Liver (tissue), 9 donors: ENCODE results near the gene AFF2. TPM values are rescaled to one million over a fixed set of nuclear protein-coding genes. Genes with fewer than 3 reads are reported as not detected.

Source experiments
- DNase-seq: peaks from one replicate; pipeline ENCODE4 v3.0.0-alpha.2; 2017; ENCODE audit warnings: low spot score
- H3K27ac ChIP-seq, 2 donors: one replicate each; pipeline ENCODE4 v1.7.0; 2013; ENCODE audit warnings: inconsistent platforms in 2 of 2, low read length in 2 of 2, control low read depth in 1 of 2, low read depth in 1 of 2, mild to moderate bottlenecking in 1 of 2
- H3K27me3 ChIP-seq, 4 donors: one replicate each; pipeline versions ENCODE4 v1.6.1 to v1.7.0; 2013; ENCODE audit warnings: low read length in 3 of 4, inconsistent platforms in 1 of 4, mild to moderate bottlenecking in 1 of 4, moderate library complexity in 1 of 4; ENCODE audit not compliant: control insufficient read depth in 4 of 4, insufficient read depth in 4 of 4
- H3K36me3 ChIP-seq, 4 donors: one replicate each; pipeline versions ENCODE4 v1.6.1 to v1.7.0; 2013; ENCODE audit warnings: low read length in 3 of 4, mild to moderate bottlenecking in 3 of 4, low read depth in 1 of 4, moderate library complexity in 1 of 4; ENCODE audit not compliant: control insufficient read depth in 4 of 4, insufficient read depth in 3 of 4
- H3K4me1 ChIP-seq, 4 donors: one replicate each; pipeline versions ENCODE4 v1.6.1 to v1.7.0; 2013; ENCODE audit warnings: low read length in 3 of 4, mild to moderate bottlenecking in 3 of 4, moderate library complexity in 1 of 4; ENCODE audit not compliant: control insufficient read depth in 4 of 4, insufficient read depth in 4 of 4
- H3K4me3 ChIP-seq, 3 donors: one replicate each; pipeline versions ENCODE4 v1.6.1 to v1.7.0; 2013; ENCODE audit warnings: low read length in 3 of 3, control low read depth in 1 of 3, low read depth in 1 of 3, mild to moderate bottlenecking in 1 of 3
- H3K9ac ChIP-seq, 2 donors: one replicate each; pipeline ENCODE4 v1.7.0; 2013; ENCODE audit warnings: low read length in 2 of 2, mild to moderate bottlenecking in 2 of 2, moderate library complexity in 2 of 2, control low read depth in 1 of 2, low read depth in 1 of 2
- H3K9me3 ChIP-seq, 4 donors: one replicate each; pipeline versions ENCODE4 v1.6.1 to v1.7.0; 2013; ENCODE audit warnings: low read length in 3 of 4; ENCODE audit not compliant: control insufficient read depth in 4 of 4
- ATF3 ChIP-seq: IDR thresholded peaks from 2 replicates; pipeline ENCODE4 v1.6.1; 2016; ENCODE audit warnings: antibody characterized with exemption
- CTCF ChIP-seq: fragments of 150-350 bp; IDR thresholded peaks from 2 replicates; pipeline ENCODE4 v1.5.1; 2017; ENCODE audit warnings: improper control_type of control experiment, low read depth, low read length; ENCODE audit not compliant: missing input control
- EGR1 ChIP-seq, 2 donors: IDR thresholded peaks; 2 replicates each; pipeline ENCODE4 v1.6.1; 2016 to 2018; ENCODE audit warnings: antibody characterized with exemption in 2 of 2, low read depth in 2 of 2
- FOXA1 ChIP-seq: IDR thresholded peaks from 2 replicates; pipeline ENCODE4 v1.6.1; 2016; ENCODE audit warnings: antibody characterized with exemption
- FOXA2 ChIP-seq: IDR thresholded peaks from 2 replicates; pipeline ENCODE4 v1.6.1; 2016; ENCODE audit warnings: antibody characterized with exemption
- GABPA ChIP-seq, 2 donors: IDR thresholded peaks in 1 of 2; conservative IDR thresholded peaks in 1 of 2; 2 replicates each; pipeline ENCODE4 v1.6.1; 2016; ENCODE audit warnings: antibody characterized with exemption in 2 of 2, mild to moderate bottlenecking in 1 of 2, moderate library complexity in 1 of 2
- HNF4A ChIP-seq, 2 donors: conservative IDR thresholded peaks; 2 replicates each; pipeline ENCODE4 v1.6.1; 2016; ENCODE audit warnings: antibody characterized with exemption in 2 of 2, mild to moderate bottlenecking in 2 of 2
- HNF4G ChIP-seq: IDR thresholded peaks from 2 replicates; pipeline ENCODE4 v1.6.1; 2016; ENCODE audit warnings: antibody characterized with exemption
- JUND ChIP-seq, 2 donors: IDR thresholded peaks; 2 replicates each; pipeline ENCODE4 v1.6.1; 2016; ENCODE audit warnings: antibody characterized with exemption in 2 of 2
- MAX ChIP-seq: IDR thresholded peaks from 2 replicates; pipeline ENCODE4 v1.6.1; 2016; ENCODE audit warnings: antibody characterized with exemption
- NR2F2 ChIP-seq: IDR thresholded peaks from 2 replicates; pipeline ENCODE4 v1.6.1; 2016; ENCODE audit warnings: antibody characterized with exemption
- RAD21 ChIP-seq, 2 donors: IDR thresholded peaks; 2 replicates each; pipeline ENCODE4 v1.6.1; 2016; ENCODE audit warnings: antibody characterized with exemption in 2 of 2, mild to moderate bottlenecking in 2 of 2
- REST ChIP-seq: IDR thresholded peaks from 2 replicates; pipeline ENCODE4 v1.6.1; 2016; ENCODE audit warnings: antibody characterized with exemption, mild to moderate bottlenecking
- RXRA ChIP-seq, 2 donors: IDR thresholded peaks; 2 replicates each; pipeline ENCODE4 v1.6.1; 2017 to 2018; ENCODE audit warnings: antibody characterized with exemption in 2 of 2, mild to moderate bottlenecking in 1 of 2
- TAF1 ChIP-seq: conservative IDR thresholded peaks from 2 replicates; pipeline ENCODE4 v1.6.1; 2016; ENCODE audit warnings: antibody characterized with exemption, mild to moderate bottlenecking
- YY1 ChIP-seq: IDR thresholded peaks from 2 replicates; pipeline ENCODE4 v1.6.1; 2016; ENCODE audit warnings: antibody characterized with exemption, mild to moderate bottlenecking
- ZBTB33 ChIP-seq: IDR thresholded peaks from 2 replicates; pipeline ENCODE4 v1.6.1; 2016; ENCODE audit warnings: antibody characterized with exemption
- WGBS: extraction: QIAGEN DNeasy Blood & Tissue Kit; methylation state at CpG from one replicate; pipeline ENCODE4 v1.1.7; 2013; 5-methylcytosine and 5-hydroxymethylcytosine counted together
- polyA plus RNA-seq, 2 donors: library from polyadenylated mRNA; stranded (reverse) in 1 of 2; unstranded in 1 of 2; fragments of 200-250 nt in 1 of 2; fragments of >200 nt in 1 of 2; fragmentation: Nextera tagmentation in 1 of 2; extraction: Ambion mirVana in 1 of 2; gene quantifications; one replicate each; pipeline versions ENCODE4 v1.2.1 to v1.2.3, GENCODE V29; 2013 to 2015
- total RNA-seq, 2 donors: library from RNA; depleted of rRNA; stranded (reverse); fragments of >200 nt; gene quantifications; one replicate each; pipeline ENCODE4 v1.2.3, GENCODE V29; 2014
- donor health status: healthy.
- donor health status: healthy.
- donor health status: healthy.
- donor health status: healthy.
- donor health status: healthy.

AFF2 gene
- total and polyA plus RNA-seq, 4 donors = 0.01 to 1.6 (median 0.50) TPM; not detected in 1

- DNase-seq = no peak
- H3K4me1 ChIP-seq = no peaks in the 10 kb centered on the region
- H3K27ac ChIP-seq = no peak overlapping the region
- TF ChIP-seq FOXA2 = no peak
- no peak for TF ChIP-seq FOXA1
- no peak for TF ChIP-seq GABPA (IDR thresholded peaks at IDR 0.05 in 1 of 2, conservative IDR thresholded peaks at IDR 0.05 in 1 of 2)
- no peak for TF ChIP-seq EGR1 (IDR thresholded peaks at IDR 0.05; ENCODE audit: low read depth in 2 of 2)
- TF ChIP-seq HNF4G = no peak
- TF ChIP-seq TAF1 = no peak
- TF ChIP-seq HNF4A (conservative IDR thresholded peaks at IDR 0.05) = no peak
- TF ChIP-seq RAD21 (IDR thresholded peaks at IDR 0.05) = no peak
- no peak for TF ChIP-seq NR2F2
- no peak for TF ChIP-seq RXRA (IDR thresholded peaks at IDR 0.05)
- TF ChIP-seq CTCF = no peak
- H3K27me3 ChIP-seq = peaks cover 0 to 5% (median 1%) of the 10 kb centered on the region in 4 donors
- 93% methylated on average over 3 of the region's 3 CpGs for WGBS
- no peak overlapping the region for H3K4me3 ChIP-seq
- no peak overlapping the region for H3K9ac ChIP-seq
- H3K36me3 ChIP-seq = no peaks in the 10 kb centered on the region
- H3K9me3 ChIP-seq = no peaks in the 10 kb centered on the region
These were observed 13.2 kb downstream of the AFF2 start for GRCh38 chrX:148513661-148514060.

GRCh38 chrX:148517176-148517575 lies 16.8 kb downstream of the AFF2 start:
- no peak overlapping the region for H3K9ac ChIP-seq
- no peak for DNase-seq
- 62% methylated on average over 2 of the region's 2 CpGs for WGBS
- no peaks in the 10 kb centered on the region for H3K4me1 ChIP-seq
- TF ChIP-seq FOXA1 = no peak
- no peak for TF ChIP-seq NR2F2
- TF ChIP-seq GABPA (IDR thresholded peaks at IDR 0.05 in 1 of 2, conservative IDR thresholded peaks at IDR 0.05 in 1 of 2) = no peak
- TF ChIP-seq RAD21 (IDR thresholded peaks at IDR 0.05) = no peak
- no peak for TF ChIP-seq HNF4G
- TF ChIP-seq MAX = no peak
- no peak for TF ChIP-seq REST
- TF ChIP-seq TAF1 = no peak
- no peak for TF ChIP-seq FOXA2
- no peak for TF ChIP-seq EGR1 (IDR thresholded peaks at IDR 0.05; ENCODE audit: low read depth in 2 of 2)
- TF ChIP-seq RXRA (IDR thresholded peaks at IDR 0.05) = no peak
- no peak for TF ChIP-seq CTCF
- no peak for TF ChIP-seq YY1
- TF ChIP-seq HNF4A (conservative IDR thresholded peaks at IDR 0.05) = no peak
- no peak for TF ChIP-seq ATF3
- TF ChIP-seq JUND (IDR thresholded peaks at IDR 0.05) = no peak
- no peak for TF ChIP-seq ZBTB33
- H3K4me3 ChIP-seq = no peak overlapping the region
- peaks cover 0 to 3% (median 1%) of the 10 kb centered on the region in 4 donors for H3K27me3 ChIP-seq
- H3K36me3 ChIP-seq = no peaks in the 10 kb centered on the region
- no peak overlapping the region for H3K27ac ChIP-seq
- no peaks in the 10 kb centered on the region for H3K9me3 ChIP-seq
